ENCODE measurements around the gene MORF4L2.
A peak's percentile ranks its signal among the peaks of the same experiment; 100 is the strongest.
"Not testable (repeated sequence)": the region's sequence is repeated elsewhere in the genome, so short reads cannot be mapped to it uniquely, and the experiment has no call there.

The MORF4L2 gene

GRCh38 chrX:103678199-103678993 is 8.1 kb downstream of the MORF4L2 start:
- peaks cover 6% of the 10 kb centered on the region for H3K27me3 ChIP-seq (replicated peaks; ENCODE audit: control insufficient read depth, insufficient read depth, low read length)
- H3K9me3 ChIP-seq (ENCODE audit: control insufficient read depth, low read length): no peaks in the 10 kb centered on the region
- H3K4me3 ChIP-seq (ENCODE audit: low read length): no peak overlapping the region
- no peak for DNase-seq (ENCODE audit: low read depth)
- H3K9ac ChIP-seq (ENCODE audit: low read length): peak overlapping the region; percentile 47
- peaks cover 83% of the 10 kb centered on the region for H3K36me3 ChIP-seq (ENCODE audit: control insufficient read depth, insufficient read depth, low read length, severe bottlenecking)
- H3K4me1 ChIP-seq (ENCODE audit: control insufficient read depth, insufficient read depth, low read length): peaks cover 21% of the 10 kb centered on the region

GRCh38 chrX:103674531-103675454 is 11.7 kb downstream of the MORF4L2 start:
- peaks cover 10% of the 10 kb centered on the region for H3K27me3 ChIP-seq (replicated peaks; ENCODE audit: control insufficient read depth, insufficient read depth, low read length)
- H3K4me3 ChIP-seq (ENCODE audit: low read length): no peak overlapping the region
- H3K36me3 ChIP-seq (ENCODE audit: control insufficient read depth, insufficient read depth, low read length, severe bottlenecking): peaks cover 52% of the 10 kb centered on the region
- no peaks in the 10 kb centered on the region for H3K9me3 ChIP-seq (ENCODE audit: control insufficient read depth, low read length)
- DNase-seq (ENCODE audit: low read depth): no peak
- H3K9ac ChIP-seq (ENCODE audit: low read length): no peak overlapping the region
- H3K4me1 ChIP-seq (ENCODE audit: control insufficient read depth, insufficient read depth, low read length): no peaks in the 10 kb centered on the region

- no peaks in the 10 kb centered on the region for H3K4me1 ChIP-seq (ENCODE audit: control insufficient read depth, insufficient read depth, low read length)
- H3K4me3 ChIP-seq (ENCODE audit: low read length): no peak overlapping the region
- H3K36me3 ChIP-seq (ENCODE audit: control insufficient read depth, insufficient read depth, low read length, severe bottlenecking): peaks cover 2% of the 10 kb centered on the region
- H3K27me3 ChIP-seq (replicated peaks; ENCODE audit: control insufficient read depth, insufficient read depth, low read length): peaks cover 3% of the 10 kb centered on the region
- H3K9ac ChIP-seq (ENCODE audit: low read length): no peak overlapping the region
- DNase-seq (ENCODE audit: low read depth): no peak
- no peaks in the 10 kb centered on the region for H3K9me3 ChIP-seq (ENCODE audit: control insufficient read depth, low read length)
Observed at GRCh38 chrX:103669745-103670144, 16.8 kb downstream of the MORF4L2 start.

DNA sequence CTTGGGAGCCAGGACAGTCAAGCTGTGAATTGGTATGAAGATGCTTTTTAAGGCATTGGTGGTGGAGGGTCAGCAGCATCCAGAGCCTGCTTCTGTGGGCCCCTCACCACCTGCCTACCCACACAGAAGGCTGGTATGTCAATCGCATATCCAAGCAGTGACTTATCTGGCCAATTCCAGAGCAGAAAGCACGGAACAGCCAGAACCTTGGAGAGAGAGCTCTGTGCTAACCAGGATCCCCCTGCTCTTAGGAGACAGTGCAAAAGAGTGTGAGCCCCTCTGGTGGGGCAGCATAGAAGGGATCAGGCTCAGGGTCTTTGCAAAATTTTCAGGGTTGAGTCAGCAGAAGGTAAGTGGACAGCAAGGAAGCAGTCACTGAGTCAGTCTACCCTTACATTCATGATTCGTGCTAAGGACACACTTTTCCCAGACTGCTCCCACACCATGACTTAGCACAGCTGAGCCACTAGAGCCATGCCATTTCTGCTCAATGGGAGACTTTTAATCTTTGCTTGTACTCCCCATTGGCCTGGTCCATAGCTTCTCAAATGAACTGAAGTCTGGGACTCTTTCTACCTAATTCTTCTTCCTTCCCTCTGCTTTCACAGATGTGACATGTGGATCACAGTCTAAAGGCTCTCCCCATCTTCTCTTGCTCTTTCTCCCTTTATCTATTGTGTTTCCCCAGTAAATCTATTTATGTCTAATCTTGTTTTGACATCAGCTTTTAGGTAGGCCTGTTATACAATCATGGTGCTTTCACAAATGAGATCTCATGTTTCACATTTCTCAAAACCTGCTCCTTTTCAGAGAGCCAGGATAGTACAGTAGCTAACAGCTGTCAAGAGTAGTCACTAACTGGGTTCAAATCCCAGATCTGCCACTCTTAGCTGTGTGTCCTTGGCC is 20.0 kb downstream of the MORF4L2 start:
- Histone ChIP-seq H3K9me3 (ENCODE audit: control insufficient read depth, low read length) (no peaks in the 10 kb centered on the region), H3K36me3 (ENCODE audit: control insufficient read depth, insufficient read depth, low read length, severe bottlenecking) (no peaks in the 10 kb centered on the region), H3K4me3 (ENCODE audit: low read length) (no peak overlapping the region), H3K4me1 (ENCODE audit: control insufficient read depth, insufficient read depth, low read length) (no peaks in the 10 kb centered on the region), H3K27me3 (replicated peaks; ENCODE audit: control insufficient read depth, insufficient read depth, low read length) (peaks cover 5% of the 10 kb centered on the region), H3K9ac (ENCODE audit: low read length) (no peak overlapping the region)
- DNase-seq (ENCODE audit: low read depth): no peak

DNA sequence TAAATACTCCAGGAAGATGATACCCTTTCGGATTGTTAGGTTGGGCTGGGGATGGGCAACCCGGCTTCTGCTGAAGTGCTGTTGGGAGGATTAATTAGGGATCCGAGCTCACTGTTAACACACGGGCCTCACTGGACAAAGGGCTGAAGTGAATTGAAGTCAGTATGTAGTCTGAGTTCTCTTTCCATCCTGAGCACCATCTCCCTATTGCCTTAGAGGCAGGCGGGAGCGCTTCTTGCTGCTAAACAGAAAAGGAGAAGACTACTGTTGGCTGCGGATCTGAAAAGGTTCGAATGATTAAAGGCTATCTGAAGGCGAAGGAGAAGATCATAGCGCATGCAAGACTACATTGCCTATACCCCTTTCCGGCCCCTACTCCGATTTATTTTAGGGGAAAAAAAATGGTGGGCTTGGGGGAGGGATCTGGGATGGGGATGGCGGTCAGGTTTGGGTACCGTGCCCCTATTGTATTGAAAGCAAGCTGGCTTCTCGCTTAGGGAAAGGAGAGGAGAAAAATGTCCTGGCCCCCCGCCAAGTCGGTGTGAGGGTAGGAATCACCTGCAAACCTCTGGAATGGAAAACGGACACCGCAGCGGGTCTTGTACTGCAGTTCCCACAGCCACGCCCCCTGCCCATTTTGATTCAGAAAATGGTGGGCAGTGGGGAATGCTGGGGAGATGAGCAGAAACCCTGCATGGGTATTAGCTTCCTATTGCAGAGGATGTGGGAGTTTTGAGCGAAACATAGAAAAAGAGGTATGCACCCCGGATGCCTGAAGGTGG is 22.3 kb downstream of the MORF4L2 start:
- no peak for DNase-seq (ENCODE audit: low read depth)
- peaks cover 3% of the 10 kb centered on the region for H3K9me3 ChIP-seq (ENCODE audit: control insufficient read depth, low read length)
- no peak overlapping the region for H3K4me3 ChIP-seq (ENCODE audit: low read length)
- no peaks in the 10 kb centered on the region for H3K4me1 ChIP-seq (ENCODE audit: control insufficient read depth, insufficient read depth, low read length)
- H3K9ac ChIP-seq (ENCODE audit: low read length): no peak overlapping the region
- peaks cover 5% of the 10 kb centered on the region for H3K27me3 ChIP-seq (replicated peaks; ENCODE audit: control insufficient read depth, insufficient read depth, low read length)
- no peaks in the 10 kb centered on the region for H3K36me3 ChIP-seq (ENCODE audit: control insufficient read depth, insufficient read depth, low read length, severe bottlenecking)

DNA sequence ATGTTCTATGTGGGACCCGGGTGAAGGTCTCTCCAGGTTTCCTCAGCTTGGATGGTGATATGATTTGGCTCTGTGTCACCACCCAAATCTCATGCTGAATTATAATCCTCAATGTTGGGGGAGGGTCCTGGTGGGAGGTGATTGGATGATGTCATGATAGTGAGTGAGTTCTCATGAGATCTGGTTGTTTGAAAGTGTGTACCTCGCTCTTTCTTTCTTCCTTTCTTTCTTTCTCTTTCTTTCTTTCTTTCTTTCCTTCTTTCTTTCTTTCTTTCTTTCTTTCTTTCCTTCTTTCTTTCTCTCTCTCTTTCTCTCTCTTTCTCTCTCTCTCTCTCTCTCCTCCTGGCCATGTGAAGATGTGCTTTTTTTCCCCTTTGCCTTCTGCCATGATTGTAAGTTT is 27.0 kb downstream of the MORF4L2 start:
- not testable (repeated sequence) for H3K9ac ChIP-seq (ENCODE audit: low read length); DNase-seq (ENCODE audit: low read depth); H3K9me3 ChIP-seq (ENCODE audit: control insufficient read depth, low read length); H3K4me3 ChIP-seq (ENCODE audit: low read length); H3K4me1 ChIP-seq (ENCODE audit: control insufficient read depth, insufficient read depth, low read length); H3K27me3 ChIP-seq (replicated peaks; ENCODE audit: control insufficient read depth, insufficient read depth, low read length); H3K36me3 ChIP-seq (ENCODE audit: control insufficient read depth, insufficient read depth, low read length, severe bottlenecking)

- Histone ChIP-seq H3K4me3 (ENCODE audit: low read length) (no peak overlapping the region), H3K9ac (ENCODE audit: low read length) (no peak overlapping the region), H3K4me1 (ENCODE audit: control insufficient read depth, insufficient read depth, low read length) (peaks cover 8% of the 10 kb centered on the region), H3K27me3 (replicated peaks; ENCODE audit: control insufficient read depth, insufficient read depth, low read length) (peaks cover 3% of the 10 kb centered on the region), H3K36me3 (ENCODE audit: control insufficient read depth, insufficient read depth, low read length, severe bottlenecking) (no peaks in the 10 kb centered on the region), H3K9me3 (ENCODE audit: control insufficient read depth, low read length) (peaks cover 5% of the 10 kb centered on the region)
- no peak for DNase-seq (ENCODE audit: low read depth)
Observed at GRCh38 chrX:103658681-103659433, 27.6 kb downstream of the MORF4L2 start.

- H3K27me3 ChIP-seq (replicated peaks; ENCODE audit: control insufficient read depth, insufficient read depth, low read length); DNase-seq (ENCODE audit: low read depth); H3K4me3 ChIP-seq (ENCODE audit: low read length); H3K36me3 ChIP-seq (ENCODE audit: control insufficient read depth, insufficient read depth, low read length, severe bottlenecking); H3K9ac ChIP-seq (ENCODE audit: low read length); H3K9me3 ChIP-seq (ENCODE audit: control insufficient read depth, low read length); H3K4me1 ChIP-seq (ENCODE audit: control insufficient read depth, insufficient read depth, low read length): not testable (repeated sequence)
Observed at GRCh38 chrX:103657066-103657465, 29.4 kb downstream of the MORF4L2 start.

DNA sequence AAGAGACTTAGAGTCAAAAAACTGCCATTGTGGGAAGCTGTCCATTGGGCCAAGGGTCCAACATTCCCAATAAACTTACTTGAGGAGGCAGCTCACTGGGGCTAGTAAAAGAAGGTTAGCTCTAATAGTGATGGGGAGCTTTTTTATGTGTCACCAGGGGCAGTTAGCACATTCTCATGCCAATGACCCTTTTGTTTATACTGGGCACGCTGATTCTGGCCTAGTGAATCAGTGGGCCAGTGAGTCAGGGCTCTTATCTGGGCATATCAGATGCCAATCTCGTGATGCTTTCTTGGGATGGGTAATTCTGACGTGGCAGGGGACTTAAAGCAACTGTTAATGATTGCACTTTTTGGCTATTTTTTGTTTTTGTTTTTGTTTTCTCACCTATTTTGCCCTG is 29.9 kb downstream of the MORF4L2 start:
- DNase-seq (ENCODE audit: low read depth): peak; percentile 48
- no peak overlapping the region for H3K4me3 ChIP-seq (ENCODE audit: low read length)
- H3K27me3 ChIP-seq (replicated peaks; ENCODE audit: control insufficient read depth, insufficient read depth, low read length): no peaks in the 10 kb centered on the region
- peaks cover 8% of the 10 kb centered on the region for H3K4me1 ChIP-seq (ENCODE audit: control insufficient read depth, insufficient read depth, low read length)
- no peaks in the 10 kb centered on the region for H3K36me3 ChIP-seq (ENCODE audit: control insufficient read depth, insufficient read depth, low read length, severe bottlenecking)
- peaks cover 5% of the 10 kb centered on the region for H3K9me3 ChIP-seq (ENCODE audit: control insufficient read depth, low read length)
- no peak overlapping the region for H3K9ac ChIP-seq (ENCODE audit: low read length)
